CD4-positive, alpha-beta T cell treated with Interleukin-15 for 1 hour (primary cell): Measurements from ENCODE around the gene FAM228A.

ENCODE experiments used
- DNase-seq: peaks from one replicate; pipeline ENCODE4 v3.0.0-alpha.2; 2020

FAM228A gene

DNA sequence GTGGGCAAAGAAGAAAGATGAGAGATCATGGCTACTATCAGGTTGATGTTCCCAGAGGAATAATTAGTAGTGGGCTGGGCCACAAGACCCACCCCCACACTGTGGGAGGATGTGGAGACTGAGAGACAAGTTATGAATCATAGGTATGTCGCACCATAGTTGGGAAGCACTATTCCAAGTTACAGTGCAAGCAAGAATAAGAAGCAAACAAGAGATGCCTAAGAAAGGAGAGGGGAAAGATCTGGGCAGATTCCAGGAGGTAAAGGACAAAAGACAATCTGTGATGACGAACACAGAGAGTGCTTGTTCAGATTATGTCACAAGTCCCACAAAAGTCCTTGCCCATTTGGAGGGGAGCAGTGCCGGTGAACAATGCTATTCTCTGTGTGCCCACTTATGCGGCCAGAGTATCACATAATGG is 56.6 kb downstream of the FAM228A start:
- DNase-seq: no peak

DNA sequence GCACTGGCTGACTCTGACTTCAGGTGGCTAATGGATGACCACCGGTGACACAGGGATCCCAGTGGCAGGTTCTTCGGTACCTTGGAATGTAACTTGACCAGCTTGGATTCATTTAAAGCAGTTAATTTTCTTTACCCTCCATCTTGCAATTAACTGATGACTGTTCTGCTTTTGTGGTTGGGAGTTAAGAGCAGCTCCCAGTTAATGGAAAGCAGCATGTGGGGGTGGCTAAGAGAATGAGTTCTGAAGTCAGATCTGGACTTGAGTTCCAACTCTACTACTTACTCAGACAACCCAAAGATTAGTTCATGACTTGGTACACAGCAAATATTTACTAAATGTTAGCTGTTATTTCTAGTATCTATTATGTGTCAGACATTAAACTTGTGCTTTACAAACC is 58.5 kb downstream of the FAM228A start:
- no peak for DNase-seq

DNA sequence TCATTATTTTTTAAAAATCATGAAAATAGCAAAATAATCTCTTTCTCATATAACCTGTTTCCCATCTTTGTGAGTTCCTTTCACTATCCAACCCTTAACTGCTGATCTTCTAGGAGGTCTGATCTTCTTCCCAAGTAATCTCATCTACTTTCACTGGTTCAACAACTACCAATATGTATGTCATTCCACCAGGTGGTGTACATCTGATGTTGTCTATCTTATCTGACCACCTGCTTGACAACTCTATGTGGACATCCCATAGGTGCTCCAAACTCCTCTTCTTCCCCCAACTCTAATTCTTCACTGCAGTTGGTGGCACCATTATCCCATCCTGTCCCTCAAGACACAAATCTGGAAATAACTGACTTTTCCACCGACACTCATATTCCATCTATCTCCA is 62.5 kb downstream of the FAM228A start:
- DNase-seq: no peak

DNA sequence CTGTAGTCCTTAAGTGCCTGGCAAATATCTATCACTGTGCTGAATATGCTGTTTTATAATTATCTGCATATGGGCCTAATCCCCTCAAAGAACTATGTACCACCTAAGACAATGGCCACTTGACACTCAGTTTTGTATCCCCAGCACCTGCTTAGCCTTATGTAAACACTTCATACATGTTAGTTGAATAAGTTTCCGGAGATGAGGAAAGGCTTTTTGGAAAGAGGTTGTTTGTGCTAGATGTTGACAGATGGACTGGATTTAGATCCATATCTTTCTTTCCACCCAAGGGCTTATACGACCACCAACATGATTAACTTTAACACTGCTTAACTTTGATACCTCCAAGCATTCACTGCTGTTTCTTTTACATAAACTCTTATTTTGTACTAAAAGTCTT is 63.3 kb downstream of the FAM228A start:
- no peak for DNase-seq

DNA sequence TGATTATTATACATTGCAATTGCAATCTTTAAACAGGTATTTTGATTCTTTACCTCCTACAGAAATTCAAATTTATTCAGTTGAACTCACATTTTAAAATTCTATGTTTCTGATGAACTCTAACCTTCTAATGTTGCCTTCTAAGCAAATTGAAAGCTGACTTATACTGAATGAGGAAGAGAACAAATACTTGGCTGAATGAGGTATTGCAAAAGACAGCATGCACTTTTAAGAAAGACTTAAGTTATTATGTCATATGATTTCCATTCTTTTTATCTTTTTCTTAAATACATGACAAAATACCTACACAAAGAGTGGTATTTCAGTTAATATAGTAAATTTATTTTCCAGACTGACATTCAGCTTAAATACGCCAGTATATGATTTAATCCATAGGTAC is 64.7 kb downstream of the FAM228A start:
- no peak for DNase-seq
